NCI-H146 treated with DMSO at 0.1 percent for 48 hours (cell line): ENCODE results near the gene WDR93.
A peak's percentile ranks its signal among the peaks of the same experiment; 100 is the strongest.

ENCODE experiments used
- DNase-seq: peaks from one replicate; lab custom pipeline; 2025; ENCODE audit not compliant: unreplicated experiment; lab: John Stamatoyannopoulos, UW

Gene WDR93

GRCh38 chr15:89690276-89691218 lies at the start of gene WDR93, which contains the start of gene PEX11A:
WDR93 (plus strand) TSS chr15:89690811; CDS start chr15:89701747, 10,936 bp downstream.
PEX11A (minus strand) TSS chr15:89690754; CDS start chr15:89690632, 122 bp downstream.
- DNase-seq = peak; percentile 45

- DNase-seq = no peak
Observed at GRCh38 chr15:89641053-89641452, 49.6 kb upstream of the WDR93 start.

GRCh38 chr15:89642106-89642505 lies 48.5 kb upstream of the WDR93 start:
- DNase-seq = no peak

GRCh38 chr15:89645680-89646079 lies 44.9 kb upstream of the WDR93 start:
- DNase-seq = no peak

GRCh38 chr15:89646416-89647141 lies 44.0 kb upstream of the WDR93 start:
- DNase-seq = no peak

GRCh38 chr15:89647191-89647851 lies 43.3 kb upstream of the WDR93 start:
- DNase-seq = no peak

GRCh38 chr15:89648106-89649012 lies 42.3 kb upstream of the WDR93 start:
- no peak for DNase-seq

- no peak for DNase-seq
Observed at GRCh38 chr15:89649013-89649625, 41.5 kb upstream of the WDR93 start.

GRCh38 chr15:89649716-89650115 lies 40.9 kb upstream of the WDR93 start:
- DNase-seq = no peak

- DNase-seq = no peak
Observed at GRCh38 chr15:89652131-89652530, 38.5 kb upstream of the WDR93 start.

GRCh38 chr15:89652666-89653065 lies 37.9 kb upstream of the WDR93 start:
- DNase-seq = no peak

GRCh38 chr15:89653578-89653977 lies 37.0 kb upstream of the WDR93 start:
- no peak for DNase-seq

- DNase-seq = no peak
Observed at GRCh38 chr15:89654301-89654761, 36.3 kb upstream of the WDR93 start.

GRCh38 chr15:89654847-89655805 lies 35.5 kb upstream of the WDR93 start, which contains the start of gene KIF7:
KIF7 (minus strand) TSS chr15:89655467; CDS start chr15:89652930, 2,537 bp downstream.
- DNase-seq = peak; percentile 2

- no peak for DNase-seq
Observed at GRCh38 chr15:89656116-89656815, 34.3 kb upstream of the WDR93 start.

GRCh38 chr15:89657686-89658200 lies 32.9 kb upstream of the WDR93 start:
- DNase-seq = no peak

GRCh38 chr15:89659295-89659694 lies 31.3 kb upstream of the WDR93 start:
- DNase-seq = no peak

- DNase-seq = no peak
Observed at GRCh38 chr15:89660556-89660955, 30.1 kb upstream of the WDR93 start.
